Thyroid gland (tissue), 4 donors: ENCODE measurements around the gene ADH5.
"Not testable (repeated sequence)": the region's sequence is repeated elsewhere in the genome, so short reads cannot be mapped to it uniquely, and the experiment has no call there.

ENCODE experiments used
- CTCF ChIP-seq, 6 experiments: fragments of 200-600 bp in 3 of 6; fragments of 450-650 bp in 3 of 6; sonication (generic) in 3 of 6; IDR thresholded peaks; one replicate each; pipeline ENCODE4 v1.5.1; 2016 to 2019; ENCODE audit warnings: antibody characterized with exemption in 6 of 6, mild to moderate bottlenecking in 2 of 6, inconsistent platforms in 1 of 6, moderate library complexity in 1 of 6
- POLR2A ChIP-seq, 2 donors: fragments of 450-650 bp; IDR thresholded peaks; one replicate each; pipeline ENCODE4 v1.6.1; 2017; ENCODE audit warnings: antibody characterized with exemption in 2 of 2, mild to moderate bottlenecking in 2 of 2, moderate library complexity in 1 of 2

- not testable (repeated sequence) for TF ChIP-seq CTCF, POLR2A (IDR thresholded peaks at IDR 0.05)
Observed at GRCh38 chr4:99065521-99065920, 23.1 kb downstream of the ADH5 start.
